Raji (cell line): ENCODE results near the gene RIPOR1.

Experiments used
- POLR2A ChIP-seq: IDR thresholded peaks from 2 replicates; pipeline ENCODE4 v1.6.1; 2011; ENCODE audit warnings: low read depth, low read length, control low read depth; ENCODE audit not compliant: insufficient read depth

RIPOR1 gene

DNA sequence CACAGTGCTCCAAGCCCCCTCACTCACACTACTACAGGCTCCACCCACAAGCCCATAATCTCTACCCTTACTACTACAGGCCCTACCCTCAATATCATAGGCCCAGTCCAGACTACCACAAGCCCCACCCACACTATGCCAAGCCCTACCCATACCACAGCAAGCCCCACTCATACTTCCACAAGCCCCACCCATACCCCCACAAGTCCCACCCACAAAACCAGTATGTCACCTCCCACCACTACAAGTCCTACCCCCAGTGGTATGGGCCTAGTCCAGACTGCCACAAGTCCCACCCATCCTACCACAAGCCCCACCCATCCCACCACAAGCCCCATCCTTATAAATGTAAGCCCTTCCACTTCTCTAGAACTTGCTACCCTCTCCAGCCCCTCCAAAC lies 13.8 kb downstream of the RIPOR1 start:
- no peak for TF ChIP-seq POLR2A

DNA sequence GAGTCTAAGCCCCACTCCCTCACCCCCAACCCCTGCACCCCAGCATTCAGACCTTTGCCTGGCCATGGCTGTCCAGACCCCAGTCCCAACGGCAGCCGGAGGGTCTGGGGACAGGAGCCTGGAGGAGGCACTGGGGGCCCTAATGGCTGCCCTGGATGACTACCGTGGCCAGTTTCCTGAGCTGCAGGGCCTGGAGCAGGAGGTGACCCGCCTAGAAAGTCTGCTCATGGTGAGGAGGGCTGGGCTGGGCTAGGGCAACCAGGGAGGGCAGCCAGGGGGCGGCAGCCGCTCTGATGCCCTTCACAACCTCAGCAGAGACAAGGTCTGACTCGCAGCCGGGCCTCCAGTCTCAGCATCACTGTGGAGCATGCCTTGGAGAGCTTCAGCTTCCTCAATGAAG lies 14.4 kb downstream of the RIPOR1 start:
- TF ChIP-seq POLR2A, result 0 out of 2 replicates have a peak, but pooled peaks have one; percentile 13

GRCh38 chr16:67543582-67543981 lies 15.0 kb downstream of the RIPOR1 start:
- no peak for TF ChIP-seq POLR2A

DNA sequence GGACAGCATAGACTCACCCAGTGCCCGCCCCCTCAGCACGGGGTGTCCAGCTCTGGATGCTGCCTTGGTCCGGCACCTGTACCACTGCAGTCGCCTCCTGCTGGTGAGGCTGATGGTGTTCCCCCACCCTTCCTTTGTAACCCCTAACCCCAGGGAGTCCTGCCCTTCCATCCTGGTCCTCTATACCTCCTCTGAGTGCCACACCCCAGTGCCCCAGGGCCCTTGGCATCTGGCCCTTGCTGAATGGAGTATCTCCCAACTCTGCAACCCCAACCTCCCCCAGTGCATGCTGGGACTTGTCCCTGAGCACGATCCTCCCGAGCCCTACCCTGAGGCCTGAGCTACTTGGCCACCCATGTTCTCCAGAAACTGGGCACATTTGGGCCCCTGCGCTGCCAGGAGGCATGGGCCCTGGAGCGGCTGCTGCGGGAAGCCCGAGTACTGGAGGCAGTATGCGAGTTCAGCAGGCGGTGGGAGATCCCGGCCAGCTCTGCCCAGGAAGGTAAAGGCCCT lies 15.8 kb downstream of the RIPOR1 start:
- no peak for TF ChIP-seq POLR2A

DNA sequence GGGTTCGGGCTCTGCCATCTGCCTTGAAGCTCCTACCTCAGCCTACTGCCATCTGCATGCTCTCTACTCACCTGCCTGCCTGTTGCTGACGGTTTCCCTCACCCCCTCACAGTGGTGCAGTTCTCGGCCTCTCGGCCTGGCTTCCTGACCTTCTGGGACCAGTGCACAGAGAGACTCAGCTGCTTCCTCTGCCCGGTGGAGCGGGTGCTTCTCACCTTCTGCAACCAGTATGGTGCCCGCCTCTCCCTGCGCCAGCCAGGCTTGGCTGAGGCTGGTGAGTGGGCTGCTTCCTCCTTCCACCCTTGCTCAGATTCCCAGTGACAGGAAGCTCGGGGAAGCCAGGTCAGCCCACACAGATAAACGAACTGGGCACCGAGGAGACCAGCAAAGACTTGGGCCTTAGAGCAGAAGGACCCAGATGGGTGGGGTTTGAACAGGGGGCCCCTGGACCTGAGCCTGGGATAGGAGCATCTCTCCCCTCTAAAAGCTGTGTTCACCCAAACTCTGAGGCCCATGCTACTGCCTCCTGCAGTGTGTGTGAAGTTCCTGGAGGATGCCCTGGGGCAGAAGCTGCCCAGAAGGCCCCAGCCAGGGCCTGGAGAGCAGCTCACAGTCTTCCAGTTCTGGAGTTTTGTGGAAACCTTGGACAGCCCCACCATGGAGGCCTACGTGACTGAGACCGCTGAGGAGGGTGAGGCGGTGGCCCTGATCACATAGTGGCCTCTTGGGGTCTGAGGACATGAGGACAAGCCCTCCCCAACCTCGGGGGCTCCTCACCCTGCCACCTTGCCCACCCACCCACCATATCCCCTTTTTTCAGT lies 16.4 kb downstream of the RIPOR1 start:
- no peak for TF ChIP-seq POLR2A

DNA sequence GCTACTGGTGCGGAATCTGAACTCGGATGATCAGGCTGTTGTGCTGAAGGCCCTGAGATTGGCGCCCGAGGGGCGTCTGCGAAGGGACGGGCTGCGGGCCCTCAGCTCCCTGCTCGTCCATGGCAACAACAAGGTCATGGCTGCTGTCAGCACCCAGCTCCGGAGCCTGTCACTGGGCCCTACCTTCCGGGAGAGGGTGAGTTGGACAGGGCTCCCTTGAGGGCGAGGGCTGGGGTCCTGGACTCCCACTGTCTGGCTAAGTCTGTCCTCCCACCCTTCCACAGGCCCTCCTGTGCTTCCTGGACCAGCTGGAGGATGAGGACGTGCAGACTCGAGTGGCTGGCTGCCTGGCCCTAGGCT lies 17.0 kb downstream of the RIPOR1 start:
- TF ChIP-seq POLR2A, result no peak

DNA sequence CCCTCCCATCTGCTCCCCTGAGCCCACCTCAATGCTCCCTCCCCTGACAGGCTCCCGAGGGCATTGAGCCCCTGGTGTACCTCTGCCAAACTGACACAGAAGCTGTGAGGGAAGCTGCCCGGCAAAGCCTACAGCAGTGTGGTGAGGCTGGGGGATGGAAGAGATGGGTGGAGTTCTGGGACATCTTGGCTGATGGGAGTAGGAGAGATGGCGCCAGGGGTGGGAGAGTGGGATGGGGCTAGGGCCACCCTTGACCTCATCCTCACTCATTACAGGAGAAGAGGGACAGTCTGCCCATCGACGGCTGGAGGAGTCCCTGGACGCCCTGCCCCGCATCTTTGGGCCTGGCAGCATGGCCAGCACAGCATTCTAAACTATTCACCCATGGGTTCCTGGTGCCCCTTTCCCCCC lies 17.5 kb downstream of the RIPOR1 start:
- TF ChIP-seq POLR2A, result no peak

DNA sequence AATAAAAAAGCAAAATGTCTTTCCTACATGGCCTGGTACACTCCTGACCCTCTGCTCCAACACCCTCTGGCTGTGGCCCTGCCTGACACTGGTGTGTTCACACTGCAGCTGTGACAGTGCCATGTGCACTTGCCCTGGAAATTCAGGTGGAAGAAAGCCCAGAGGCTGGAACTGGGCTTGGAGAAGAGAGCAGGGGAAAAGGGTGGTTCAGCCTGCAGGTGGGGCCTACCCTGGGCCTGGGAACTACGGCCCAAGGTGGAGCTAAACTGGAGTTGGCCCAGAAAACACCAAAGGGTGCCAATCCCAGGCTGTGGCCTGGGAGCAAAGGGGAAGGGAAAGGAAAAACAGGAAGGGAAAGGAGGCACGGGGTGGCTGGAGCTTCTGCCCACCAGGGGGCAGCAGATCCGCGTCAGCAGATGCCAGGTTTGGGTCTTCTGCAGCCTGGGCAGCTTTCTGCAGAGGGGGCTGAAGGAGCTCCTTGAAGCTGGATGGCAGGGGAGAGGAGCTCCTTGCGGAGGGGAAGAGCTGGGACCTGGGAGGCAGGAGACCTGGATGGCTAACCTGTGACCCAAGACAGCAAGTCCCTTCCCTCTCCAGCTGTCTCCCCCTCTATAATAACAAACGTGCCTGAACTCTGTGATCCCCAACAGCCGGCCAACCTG lies 18.3 kb downstream of the RIPOR1 start:
- TF ChIP-seq POLR2A, result no peak

- peak; percentile 63 for TF ChIP-seq POLR2A
Measured at GRCh38 chr16:67547423-67548264, 19.0 kb downstream of the RIPOR1 start.

- peak; percentile 63 for TF ChIP-seq POLR2A
Measured at GRCh38 chr16:67548265-67549126, 19.9 kb downstream of the RIPOR1 start.

DNA sequence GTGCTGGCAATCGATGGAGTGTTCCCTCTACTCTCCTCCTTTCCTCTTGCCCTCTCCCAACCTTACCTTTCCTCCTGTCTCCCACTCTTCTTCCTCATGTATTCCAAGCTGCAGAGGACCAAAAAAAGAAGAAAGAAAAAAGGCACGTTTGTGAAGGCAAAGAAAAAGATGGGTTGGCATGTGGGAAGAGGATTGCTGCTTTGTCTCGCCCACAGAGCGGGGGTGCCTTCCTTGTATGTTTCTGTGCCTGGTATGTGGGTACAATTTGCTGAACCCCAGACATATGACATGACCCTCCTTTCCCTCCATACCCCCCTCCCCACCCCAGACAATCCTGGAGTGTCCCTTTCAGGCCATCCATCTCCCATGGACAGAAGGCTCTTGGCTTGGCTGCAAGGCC lies 20.6 kb downstream of the RIPOR1 start:
- TF ChIP-seq POLR2A, result no peak

DNA sequence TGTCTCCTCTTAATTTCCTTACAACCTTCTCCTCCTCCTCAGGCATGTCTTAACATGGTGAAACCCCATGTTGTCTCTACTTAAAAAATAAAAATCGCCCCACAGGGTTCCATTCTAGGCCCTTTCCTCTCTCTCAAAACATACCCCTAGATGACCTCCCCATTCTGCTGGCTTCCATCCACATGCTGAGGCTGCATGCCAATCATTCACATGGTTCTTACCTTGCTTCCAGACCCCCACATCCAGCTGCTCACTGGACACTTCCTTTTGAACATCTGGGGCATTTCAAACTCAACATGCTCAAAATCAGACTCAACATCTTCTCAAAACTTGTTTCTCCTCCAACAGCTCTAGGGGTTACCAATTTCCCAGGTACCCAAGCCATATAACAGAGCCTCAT lies 21.3 kb downstream of the RIPOR1 start:
- no peak for TF ChIP-seq POLR2A

GRCh38 chr16:67551091-67551490 lies 22.5 kb downstream of the RIPOR1 start:
- no peak for TF ChIP-seq POLR2A

GRCh38 chr16:67551972-67552371 lies 23.3 kb downstream of the RIPOR1 start:
- TF ChIP-seq POLR2A, result no peak

GRCh38 chr16:67552476-67552875 lies 23.8 kb downstream of the RIPOR1 start:
- TF ChIP-seq POLR2A, result peak; percentile 58

GRCh38 chr16:67555795-67556212 lies 27.2 kb downstream of the RIPOR1 start:
- TF ChIP-seq POLR2A, result no peak
